HepG2 (cell line): ENCODE data around the gene CFAP119. TPM values are rescaled to one million over a fixed set of nuclear protein-coding genes. Genes with fewer than 3 reads are reported as not detected.

Experiments used
- CEBPB ChIP-seq: IDR thresholded peaks from 2 replicates; pipeline ENCODE4 v1.6.1; 2011; ENCODE audit warnings: low read depth, low read length, improper control_type of control experiment, borderline replicate concordance
- CSRNP1 ChIP-seq: sonication (generic); formaldehyde crosslinking; IDR thresholded peaks from 2 replicates; pipeline ENCODE4 v1.8.1; 2023; ENCODE audit warnings: mild to moderate bottlenecking, missing genetic modification reagents
- MEIS2 ChIP-seq: sonication (generic); formaldehyde crosslinking; IDR thresholded peaks from 2 replicates; pipeline ENCODE4 v1.9.0; 2021; ENCODE audit warnings: mild to moderate bottlenecking, missing genetic modification reagents
- TMF1 ChIP-seq: sonication (generic); formaldehyde crosslinking; IDR thresholded peaks from 2 replicates; pipeline ENCODE4 v1.8.1; 2022; ENCODE audit warnings: low read depth, missing genetic modification reagents
- XRCC5 ChIP-seq: fragments of 200-400 bp; formaldehyde crosslinking; optimal IDR thresholded peaks from 2 replicates; pipeline ENCODE3; 2017; ENCODE audit warnings: mild to moderate bottlenecking, low read length
- ZBTB40 ChIP-seq, 2 experiments: fragments of 450-650 bp in 1 of 2; sonication (generic) in 1 of 2; formaldehyde crosslinking in 1 of 2; IDR thresholded peaks; 2 replicates each; pipeline versions ENCODE4 v1.6.1 to v1.8.0; 2016 to 2022; ENCODE audit warnings: antibody characterized with exemption in 1 of 2, mild to moderate bottlenecking in 1 of 2, missing genetic modification reagents in 1 of 2
- ZFP91 ChIP-seq: sonication (generic); formaldehyde crosslinking; IDR thresholded peaks from 2 replicates; pipeline ENCODE4 v1.9.0; 2022; ENCODE audit warnings: missing genetic modification reagents, mild to moderate bottlenecking, borderline replicate concordance
- ZNF34 ChIP-seq: sonication (generic); formaldehyde crosslinking; IDR thresholded peaks from 2 replicates; pipeline ENCODE4 v1.4.0; 2020; ENCODE audit warnings: mild to moderate bottlenecking, missing genetic modification reagents, borderline replicate concordance
- ZNF639 ChIP-seq: conservative IDR thresholded peaks from 2 replicates; pipeline ENCODE4 v1.6.1; 2018; ENCODE audit warnings: missing genetic modification reagents
- ZNF644 ChIP-seq: IDR thresholded peaks from 2 replicates; pipeline ENCODE4 v1.6.1; 2016; ENCODE audit warnings: low read depth
- polyA plus RNA-seq, 8 experiments: library from polyadenylated mRNA; depleted of rRNA in 3 of 8; stranded (reverse) in 7 of 8; unstranded in 1 of 8; fragments of >200 nt; fragmentation: Illumina TruSeq in 4 of 8; extraction: Trizol in 4 of 8; gene quantifications; 2 replicates each; pipeline versions ENCODE4 v1.2.1 to v1.2.3, GENCODE V29; 2011 to 2016; ENCODE audit warnings: low read depth in 4 of 8, missing spikeins in 1 of 8, mixed read lengths in 1 of 8; ENCODE audit not compliant: insufficient read depth in 1 of 8
- total RNA-seq, 5 experiments: library from RNA; depleted of rRNA; stranded (reverse); fragments of >200 nt; fragmentation: Illumina TruSeq; extraction: Trizol; gene quantifications; 2 replicates each; pipeline ENCODE4 v1.2.3, GENCODE V29; 2016; ENCODE audit warnings: low read depth in 1 of 5

Gene CFAP119
- total and polyA plus RNA-seq, 2 of the 13 experiments (the other 11 are each of a cell fraction or from before 2014, with no cell fraction given), result 6.4 TPM

- TF ChIP-seq ZBTB40 (IDR thresholded peaks at IDR 0.05) (no peak), ZBTB40 (CRISPR knock-in tag; IDR thresholded peaks at IDR 0.05) (peak; percentile 91), CEBPB (peak; percentile 96), ZFP91 (CRISPR knock-in tag) (peak; percentile 98; the same call in 1 of the 2 replicates), ZNF34 (CRISPR knock-in tag) (peak; percentile 98; the same call in 1 of the 2 replicates), CSRNP1 (CRISPR knock-in tag) (peak; percentile 88), TMF1 (peak; percentile 87; the same call in 1 of the 2 replicates), XRCC5 (peak; percentile 23), ZNF639 (CRISPR knock-in tag) (no peak; the same call in 1 of the 2 replicates), ZNF644 (CRISPR knock-in tag) (no peak), MEIS2 (peak; percentile 71)
Observed at GRCh38 chr16:30775392-30776188, 13.7 kb upstream of the CFAP119 start (continued).
